Measurements from ENCODE around the gene AJAP1. TPM values are rescaled to one million over a fixed set of nuclear protein-coding genes. Genes with fewer than 3 reads are reported as not detected.
A peak's percentile ranks its signal among the peaks of the same experiment; 100 is the strongest.

Gene AJAP1
- total RNA-seq, 1 donor from 2014 or later, result not detected

- intact Hi-C loops (cut with DNase I), result no loop called here
- ATAC-seq (no peak), DNase-seq (ENCODE audit: missing footprints) (no peak)
Measured at GRCh38 chr1:4773226-4773625, 118.8 kb downstream of the AJAP1 start.

GRCh38 chr1:4775506-4775905 is 121.1 kb downstream of the AJAP1 start:
- no peak for DNase-seq (ENCODE audit: missing footprints)
- no peak for ATAC-seq
- intact Hi-C loops (cut with DNase I), result no loop called here

DNA sequence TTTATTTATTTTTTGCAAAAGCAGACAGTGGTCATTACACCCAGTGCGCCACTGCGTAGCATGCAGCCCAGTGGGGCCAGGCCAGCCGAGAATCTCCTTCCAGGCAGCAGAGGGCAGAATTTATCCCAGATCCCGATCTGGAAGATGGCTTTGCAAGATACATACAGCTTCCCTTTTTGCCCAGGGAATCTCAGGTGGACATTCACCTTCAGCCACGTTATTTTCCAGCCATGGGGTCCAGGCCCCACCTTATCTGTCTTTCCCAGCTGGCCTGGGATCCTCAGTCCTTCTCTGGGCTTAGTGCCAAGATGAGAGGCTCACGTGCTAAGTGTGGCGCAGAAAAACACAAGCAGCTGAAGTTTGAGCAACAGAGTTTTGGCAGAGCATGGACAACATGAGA is 123.6 kb downstream of the AJAP1 start:
- DNase-seq (ENCODE audit: missing footprints), result no peak
- intact Hi-C loops (cut with DNase I), result no loop called here
- ATAC-seq, result no peak

DNA sequence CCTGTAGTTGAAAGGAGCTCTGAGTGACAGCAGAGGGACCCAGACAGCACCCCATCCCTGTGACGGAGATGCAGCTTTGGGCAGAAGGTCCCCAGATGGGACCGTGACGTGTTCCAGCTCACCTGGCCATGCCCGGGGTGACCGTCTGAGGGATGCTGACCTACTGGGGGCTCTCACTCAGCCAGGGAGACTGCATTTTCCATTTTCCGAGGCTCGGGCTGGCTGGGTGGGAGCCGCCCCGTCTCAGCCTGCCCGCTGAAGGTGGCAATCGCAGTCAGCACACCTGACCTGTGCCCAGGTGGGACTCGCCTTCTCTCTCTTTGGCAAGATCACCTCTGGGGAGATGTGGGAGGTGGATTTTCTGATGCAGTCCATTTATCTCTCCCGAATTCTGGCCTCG is 127.2 kb downstream of the AJAP1 start:
- no peak for ATAC-seq
- DNase-seq (ENCODE audit: missing footprints), result no peak
- intact Hi-C loops (cut with DNase I), result no loop called here

- ATAC-seq (no peak), DNase-seq (ENCODE audit: missing footprints) (no peak)
- intact Hi-C loops (cut with DNase I), result no loop called here
Measured at GRCh38 chr1:4784761-4785160, 130.4 kb downstream of the AJAP1 start.

GRCh38 chr1:4786055-4786454 is 131.6 kb downstream of the AJAP1 start:
- intact Hi-C loops (cut with DNase I), result no loop called here
- no peak for ATAC-seq
- no peak for DNase-seq (ENCODE audit: missing footprints)

DNA sequence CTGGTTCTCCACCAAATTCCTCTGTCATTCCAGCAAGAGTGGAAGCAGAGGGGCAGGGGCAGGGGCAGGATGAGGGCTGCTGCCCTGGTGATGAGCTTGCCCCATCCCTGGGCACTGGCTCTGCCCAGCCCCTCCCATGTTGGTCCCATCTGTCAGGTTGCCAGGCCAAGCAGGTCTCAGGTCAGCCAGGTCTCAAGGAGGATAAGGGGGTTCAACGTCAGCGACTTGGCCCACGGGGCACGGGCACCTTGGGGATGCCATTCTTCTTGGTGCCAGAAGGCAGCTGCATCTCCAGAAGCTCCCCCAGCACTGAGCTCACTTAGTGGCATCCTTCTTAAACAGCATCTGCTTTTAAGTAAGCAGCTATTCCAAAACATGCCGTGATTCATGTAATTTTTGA is 133.1 kb downstream of the AJAP1 start:
- DNase-seq (ENCODE audit: missing footprints), result no peak
- ATAC-seq, result no peak
- intact Hi-C loops (cut with DNase I), result no loop called here

DNA sequence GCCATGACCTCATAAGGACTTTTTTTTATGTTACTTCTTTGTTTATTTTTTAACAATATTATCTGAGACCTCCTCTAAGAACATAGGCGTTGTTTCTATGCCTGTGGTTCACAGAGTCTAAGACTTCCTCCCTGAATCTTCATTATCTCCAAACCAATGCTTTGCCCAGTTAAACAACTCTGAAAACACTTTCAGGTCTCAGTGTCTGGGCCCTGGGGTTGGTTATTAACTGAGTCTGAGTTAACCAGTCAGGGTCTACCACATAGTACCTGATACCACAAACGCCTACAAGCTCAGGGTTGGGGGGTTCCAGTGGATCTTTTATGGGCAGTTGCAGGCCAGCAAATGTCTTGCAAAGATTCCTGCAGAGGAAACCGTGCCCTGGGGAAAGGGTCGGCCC is 138.2 kb downstream of the AJAP1 start:
- intact Hi-C loops (cut with DNase I), result no loop called here
- DNase-seq (ENCODE audit: missing footprints) (no peak), ATAC-seq (no peak)

GRCh38 chr1:4794020-4794780 is 139.8 kb downstream of the AJAP1 start:
- no peak for ATAC-seq
- DNase-seq (ENCODE audit: missing footprints), result no peak
- intact Hi-C loops (cut with DNase I), result no loop called here

GRCh38 chr1:4796161-4797015 is 142.0 kb downstream of the AJAP1 start:
- no peak for DNase-seq (ENCODE audit: missing footprints)
- intact Hi-C loops (cut with DNase I), result no loop called here
- no peak for ATAC-seq

- intact Hi-C loops (cut with DNase I), result no loop called here
- DNase-seq (ENCODE audit: missing footprints) (no peak), ATAC-seq (no peak)
Measured at GRCh38 chr1:4797016-4797410, 142.6 kb downstream of the AJAP1 start.

DNA sequence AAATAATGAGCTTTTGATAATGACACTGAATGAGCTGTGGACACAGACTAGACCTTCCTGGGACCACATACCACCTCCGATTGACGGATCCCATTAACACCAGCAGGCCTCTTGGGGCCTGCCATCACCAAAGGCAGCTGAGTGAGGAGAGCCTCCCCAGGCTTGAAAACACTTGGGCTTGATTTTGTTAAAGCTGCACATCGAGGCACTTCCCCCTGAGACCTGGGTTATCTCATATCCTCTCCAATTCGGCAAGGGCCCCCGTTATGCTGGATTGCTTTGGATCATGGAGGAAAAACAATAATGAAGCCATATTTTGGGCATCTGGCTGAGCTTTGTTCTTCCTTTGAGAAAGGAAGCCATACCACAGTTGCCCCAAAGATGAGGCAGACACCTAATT is 143.0 kb downstream of the AJAP1 start:
- ATAC-seq, result no peak
- DNase-seq (ENCODE audit: missing footprints), result no peak
- intact Hi-C loops (cut with DNase I), result no loop called here

GRCh38 chr1:4801192-4801924 is 146.9 kb downstream of the AJAP1 start:
- DNase-seq (ENCODE audit: missing footprints) (peak; percentile 90), ATAC-seq (peak; percentile 92)
- intact Hi-C loops (cut with DNase I), result no loop called here

DNA sequence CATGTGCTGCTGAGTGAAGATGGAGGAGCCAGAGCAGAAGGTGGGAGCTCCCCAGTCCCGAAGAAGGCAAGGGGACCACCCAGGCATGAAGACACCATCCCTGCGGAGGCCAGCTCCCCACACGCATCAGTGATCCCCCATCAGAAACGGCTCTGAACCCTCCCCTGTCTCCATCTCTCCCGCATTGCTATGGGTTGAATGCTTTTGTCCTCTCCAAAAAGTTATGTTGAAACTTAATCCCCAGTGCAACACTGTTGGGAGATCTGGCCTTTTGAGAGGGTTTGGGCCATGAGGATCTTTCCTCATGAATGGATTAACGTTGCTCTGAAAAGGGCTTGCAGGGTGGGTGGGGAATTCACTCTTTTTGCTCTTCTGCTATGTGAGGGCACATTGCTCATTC is 147.6 kb downstream of the AJAP1 start:
- ATAC-seq (peak; percentile 73), DNase-seq (ENCODE audit: missing footprints) (no peak)
- intact Hi-C loops (cut with DNase I), result no loop called here

DNA sequence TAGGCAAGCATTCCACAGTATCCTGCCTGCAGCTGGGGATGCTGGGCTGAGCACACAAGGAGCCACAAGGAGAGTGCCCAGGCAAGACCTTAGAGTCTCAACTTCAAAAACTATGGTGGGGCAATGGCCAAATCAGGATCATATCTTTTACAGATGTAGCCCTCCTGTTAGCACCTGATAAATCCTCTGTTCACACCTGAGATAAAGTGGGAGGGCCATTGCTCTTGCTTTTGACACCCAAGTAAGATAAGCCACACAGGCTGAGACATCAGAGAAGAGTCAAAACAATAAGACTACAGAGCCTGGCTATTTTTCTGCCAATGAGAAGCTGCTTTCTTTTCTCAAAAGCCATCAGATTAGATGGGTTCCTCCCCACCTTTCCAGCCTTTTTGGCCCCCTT is 148.9 kb downstream of the AJAP1 start:
- ATAC-seq (no peak), DNase-seq (ENCODE audit: missing footprints) (no peak)
- intact Hi-C loops (cut with DNase I), result no loop called here

DNA sequence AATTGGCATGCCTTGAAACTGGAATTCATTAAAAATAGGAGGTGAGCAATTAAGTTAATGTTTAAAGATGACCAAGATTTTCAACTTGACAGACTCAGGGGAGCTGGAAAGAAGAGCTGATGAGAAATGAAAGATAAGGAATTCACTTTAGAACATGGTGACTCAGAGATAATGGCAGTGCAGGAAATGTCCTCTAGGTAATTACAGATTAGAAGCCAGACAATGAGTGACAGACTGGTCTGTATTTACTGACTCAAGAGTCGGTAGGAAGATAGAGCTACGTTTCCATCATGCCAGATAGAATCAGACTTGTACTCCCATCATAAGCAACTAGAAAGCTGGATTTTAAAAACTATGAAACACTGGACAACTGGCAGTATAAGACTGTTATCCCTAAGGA is 151.6 kb downstream of the AJAP1 start:
- DNase-seq (ENCODE audit: missing footprints) (no peak), ATAC-seq (no peak)
- intact Hi-C loops (cut with DNase I), result no loop called here

DNA sequence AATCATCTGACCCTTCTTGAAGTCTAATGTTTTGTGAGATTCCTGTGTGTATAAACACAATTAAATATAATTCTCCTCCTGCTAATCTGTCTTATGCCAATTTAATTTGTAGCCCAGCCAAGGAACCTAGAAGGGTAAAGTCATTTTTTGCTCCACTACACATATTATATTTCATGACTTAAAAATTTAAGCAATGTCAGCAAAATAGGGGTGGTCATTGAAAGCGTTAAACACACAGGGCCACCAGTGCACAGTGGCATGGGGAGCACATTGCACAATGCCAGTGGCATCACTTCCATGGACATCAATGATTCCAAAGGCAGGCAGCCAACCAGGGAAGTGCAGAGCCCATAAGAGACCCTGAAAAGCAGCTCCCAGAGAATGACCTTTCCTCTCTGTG is 166.1 kb downstream of the AJAP1 start:
- no peak for DNase-seq (ENCODE audit: missing footprints)
- intact Hi-C loops (cut with DNase I), result no loop called here
- ATAC-seq, result no peak

DNA sequence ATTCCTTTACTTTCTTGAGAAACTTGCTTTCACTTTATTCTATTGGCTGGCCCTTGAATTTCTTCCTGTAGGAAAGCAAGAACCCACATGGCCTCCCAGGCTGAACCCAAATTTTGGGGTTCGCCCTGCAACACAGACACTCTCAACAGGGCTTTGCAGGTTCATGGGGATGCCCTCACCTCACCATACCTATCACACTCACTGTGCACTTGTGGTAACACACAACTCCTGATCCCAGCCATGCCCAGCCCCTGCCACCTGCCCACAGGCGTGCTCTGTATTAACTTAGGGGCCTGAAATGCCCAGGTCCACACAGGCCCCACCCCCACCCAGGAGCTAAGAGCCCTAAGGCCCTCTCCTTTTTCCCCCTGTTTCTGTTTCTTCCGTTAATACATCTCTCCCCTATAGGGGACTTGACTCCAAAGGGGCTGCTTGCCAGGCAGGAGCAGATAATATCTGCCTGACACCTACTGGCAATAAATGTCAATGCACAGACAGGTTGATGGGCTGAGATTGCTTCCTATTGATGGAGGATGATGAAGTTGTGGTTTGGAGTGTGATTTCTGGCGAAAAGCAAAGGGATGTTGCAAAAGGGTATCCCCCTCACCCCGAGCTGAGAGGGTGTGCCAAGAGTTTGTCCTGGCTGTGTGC is 171.5 kb downstream of the AJAP1 start:
- ATAC-seq (no peak), DNase-seq (ENCODE audit: missing footprints) (no peak)
- intact Hi-C loops (cut with DNase I), result loop anchor here (5.0 kb wide), 1 partner anchor 914 kb away; no protein-coding TSS in a partner anchor

- intact Hi-C loops (cut with DNase I), result no loop called here
- no peak for ATAC-seq
- DNase-seq (ENCODE audit: missing footprints), result no peak
Measured at GRCh38 chr1:4830707-4831106, 176.3 kb downstream of the AJAP1 start.

Measured in Right ventricle myocardium inferior (tissue), 1 donor.